ENCODE results near the gene GPC3.

GRCh38 chrX:133922390-133922771, 63.0 kb downstream of the GPC3 start:
- TF ChIP-seq ARNT (IDR thresholded peaks at IDR 0.05) (no peak), PKNOX1 (IDR thresholded peaks at IDR 0.05) (no peak), ELF4 (IDR thresholded peaks at IDR 0.05) (no peak)

Data from HEK293T (cell line).